IMR-90 (cell line): ENCODE measurements around the gene ZNF692. TPM values are rescaled to one million over a fixed set of nuclear protein-coding genes. Genes with fewer than 3 reads are reported as not detected.

Source experiments
- ATAC-seq: fragments of 200-7000 bp; cut with Tn5 transposase; 2 replicates; pipeline ENCODE4 v1.9.1; 2020; ENCODE audit warnings: low read depth, mild to moderate bottlenecking, moderate library complexity
- BruUV-seq: library from RNA; stranded (reverse); fragments of 400-500 nt; replicated peaks from 2 replicates; lab custom pipeline; 2021; lab: Mats Ljungman, UMichigan
- CTCF ChIA-PET: fragments of 300-600 bp; formaldehyde crosslinking; extraction: SDS; loops from one replicate; lab custom pipeline; 2021; ENCODE audit warnings: antibody characterized with exemption; lab: Yijun Ruan, JAX
- POLR2A ChIA-PET: fragments of 300-600 bp; sonication (Branson Sonifier 250); formaldehyde crosslinking; loops from one replicate; lab custom pipeline; 2022; ENCODE audit warnings: antibody characterized with exemption; ENCODE audit not compliant: unreplicated experiment; lab: Charles Lee
- DNase-seq: peaks from one replicate; pipeline ENCODE4 v3.0.0; 2013
- H2AFZ ChIP-seq: replicated peaks from 2 replicates; pipeline ENCODE3; 2013; ENCODE audit warnings: low read length, mild to moderate bottlenecking; ENCODE audit not compliant: poor library complexity
- H2AK5ac ChIP-seq: 2 replicates; pipeline ENCODE4 v1.6.1; 2013; ENCODE audit warnings: low read depth, low read length, inconsistent platforms
- H2AK9ac ChIP-seq: replicated peaks from 2 replicates; pipeline ENCODE3; 2013; ENCODE audit warnings: mild to moderate bottlenecking, low read depth, low read length, moderate library complexity; ENCODE audit not compliant: poor library complexity
- H2BK120ac ChIP-seq: 2 replicates; pipeline ENCODE4 v1.6.1; 2013; ENCODE audit warnings: low read depth, low read length, inconsistent platforms
- H2BK15ac ChIP-seq: 3 replicates; pipeline ENCODE4 v1.6.1; 2013; ENCODE audit warnings: low read depth, low read length, inconsistent platforms
- H2BK20ac ChIP-seq: 2 replicates; pipeline ENCODE4 v1.6.1; 2013; ENCODE audit warnings: low read depth, mild to moderate bottlenecking, inconsistent platforms, low read length, moderate library complexity
- H2BK5ac ChIP-seq: 2 replicates; pipeline ENCODE4 v1.6.1; 2013; ENCODE audit warnings: mild to moderate bottlenecking, low read depth, low read length, inconsistent platforms; ENCODE audit not compliant: poor library complexity, severe bottlenecking
- H3K14ac ChIP-seq: replicated peaks from 2 replicates; pipeline ENCODE4 v1.6.1; 2013; ENCODE audit warnings: low read depth, low read length, inconsistent platforms
- H3K18ac ChIP-seq: 2 replicates; pipeline ENCODE4 v1.6.1; 2013; ENCODE audit warnings: low read depth, low read length, control low read depth
- H3K23ac ChIP-seq: 2 replicates; pipeline ENCODE4 v1.6.1; 2013; ENCODE audit warnings: low read depth, low read length, inconsistent platforms
- H3K27ac ChIP-seq: 2 replicates; pipeline ENCODE4 v1.5.1; 2013; ENCODE audit warnings: mild to moderate bottlenecking, control low read depth, low read length; ENCODE audit not compliant: insufficient read depth
- H3K27me3 ChIP-seq: 2 replicates; pipeline ENCODE4 v1.6.1; 2013; ENCODE audit warnings: low read length; ENCODE audit not compliant: control insufficient read depth, insufficient read depth
- H3K36me3 ChIP-seq: 2 replicates; pipeline ENCODE4 v1.6.1; 2013; ENCODE audit warnings: low read length, mixed read lengths; ENCODE audit not compliant: control insufficient read depth, insufficient read depth
- H3K4ac ChIP-seq: 2 replicates; pipeline ENCODE4 v1.6.1; 2013; ENCODE audit warnings: low read depth, low read length, inconsistent platforms
- H3K4me1 ChIP-seq: 2 replicates; pipeline ENCODE4 v1.6.1; 2013; ENCODE audit warnings: low read length, mixed read lengths; ENCODE audit not compliant: control insufficient read depth, insufficient read depth
- H3K4me2 ChIP-seq: 2 replicates; pipeline ENCODE4 v1.6.1; 2013; ENCODE audit warnings: low read depth, mild to moderate bottlenecking, control low read depth, low read length, moderate library complexity
- H3K4me3 ChIP-seq: 2 replicates; pipeline ENCODE4 v1.5.1; 2013; ENCODE audit warnings: low read depth, mild to moderate bottlenecking, control low read depth, low read length, moderate library complexity; ENCODE audit not compliant: insufficient read depth
- H3K56ac ChIP-seq: 2 replicates; pipeline ENCODE4 v1.6.1; 2013; ENCODE audit warnings: low read length, inconsistent platforms; ENCODE audit not compliant: insufficient read depth; ENCODE audit errors: extremely low read depth
- H3K79me1 ChIP-seq, 2 experiments: 2 replicates each; pipeline ENCODE4 v1.6.1; 2013; ENCODE audit warnings: low read length in 2 of 2, inconsistent platforms in 1 of 2, low read depth in 1 of 2
- H3K9ac ChIP-seq: 2 replicates; pipeline ENCODE4 v1.6.1; 2013; ENCODE audit warnings: low read depth, low read length, control low read depth
- H3K9me1 ChIP-seq: 2 replicates; pipeline ENCODE4 v1.6.1; 2013; ENCODE audit warnings: low read length, inconsistent platforms; ENCODE audit not compliant: insufficient read depth
- H3K9me3 ChIP-seq: 2 replicates; pipeline ENCODE4 v1.6.1; 2013; ENCODE audit warnings: low read length; ENCODE audit not compliant: control insufficient read depth, insufficient read depth
- H4K20me1 ChIP-seq: 2 replicates; pipeline ENCODE4 v1.6.1; 2013; ENCODE audit warnings: low read length, inconsistent platforms; ENCODE audit not compliant: insufficient read depth
- H4K5ac ChIP-seq: 2 replicates; pipeline ENCODE4 v1.6.1; 2013; ENCODE audit warnings: mild to moderate bottlenecking, low read depth, low read length, control low read depth
- H4K8ac ChIP-seq, 2 experiments: 2 replicates each; pipeline ENCODE4 v1.6.1; 2013; ENCODE audit warnings: low read depth in 2 of 2, low read length in 2 of 2, control low read depth in 1 of 2, inconsistent platforms in 1 of 2
- H4K91ac ChIP-seq: 2 replicates; pipeline ENCODE4 v1.6.1; 2013; ENCODE audit warnings: low read depth, low read length, inconsistent platforms; ENCODE audit not compliant: insufficient read depth
- POLR2A ChIP-seq: IDR thresholded peaks from 2 replicates; pipeline ENCODE4 v1.6.1; 2012; ENCODE audit warnings: mild to moderate bottlenecking, low read depth, low read length
- WGBS, 2 experiments: methylation state at CpG; one replicate each; pipeline versions ENCODE4 v1.1.5 to v1.1.7; 2013; ENCODE audit warnings: missing lambda C conversion rate in 2 of 2; ENCODE audit not compliant: insufficient read length in 1 of 2; ENCODE audit errors: extremely low coverage in 2 of 2; 5-methylcytosine and 5-hydroxymethylcytosine counted together
- dilution Hi-C: fragments of 300-500 bp; cut with HindIII; formaldehyde crosslinking; loops from one replicate; pipeline ENCODE4 v1.14.3; 2018; ENCODE audit warnings: low sequenced_read_pairs; ENCODE audit not compliant: unreplicated experiment
- in situ Hi-C: fragments of 300-500 bp; cut with MboI; formaldehyde crosslinking; loops from 3 replicates; pipeline ENCODE4 v1.14.3; 2019; ENCODE audit warnings: low sequenced_read_pairs, inconsistent platforms, mixed read lengths
- intact Hi-C: fragments of 100-400 bp; cut with micrococcal nuclease; formaldehyde crosslinking; loops from 2 replicates; pipeline ENCODE4 v1.10.0; 2022
- polyA plus RNA-seq, 3 experiments: library from polyadenylated mRNA; depleted of rRNA; stranded (reverse); fragments of >200 nt; gene quantifications; 2 replicates each; pipeline ENCODE4 v1.2.3, GENCODE V29; 2012; ENCODE audit warnings: low replicate concordance in 1 of 3
- total RNA-seq: library from RNA; depleted of rRNA; stranded (reverse); fragments of >200 nt; gene quantifications from 2 replicates; pipeline ENCODE4 v1.2.3, GENCODE V29; 2012
- TF ChIP-seq, protein P1 (sequence below): fragments of 150-350 bp; IDR thresholded peaks from 2 replicates; pipeline ENCODE4 v1.6.1; 2017; ENCODE audit warnings: mild to moderate bottlenecking, antibody characterized with exemption, low read length, low read depth

ZNF692 gene
- total and polyA plus RNA-seq, 2 of the 4 experiments (the other 2 are of a cell fraction), result 7.3 to 50.4 TPM

DNA sequence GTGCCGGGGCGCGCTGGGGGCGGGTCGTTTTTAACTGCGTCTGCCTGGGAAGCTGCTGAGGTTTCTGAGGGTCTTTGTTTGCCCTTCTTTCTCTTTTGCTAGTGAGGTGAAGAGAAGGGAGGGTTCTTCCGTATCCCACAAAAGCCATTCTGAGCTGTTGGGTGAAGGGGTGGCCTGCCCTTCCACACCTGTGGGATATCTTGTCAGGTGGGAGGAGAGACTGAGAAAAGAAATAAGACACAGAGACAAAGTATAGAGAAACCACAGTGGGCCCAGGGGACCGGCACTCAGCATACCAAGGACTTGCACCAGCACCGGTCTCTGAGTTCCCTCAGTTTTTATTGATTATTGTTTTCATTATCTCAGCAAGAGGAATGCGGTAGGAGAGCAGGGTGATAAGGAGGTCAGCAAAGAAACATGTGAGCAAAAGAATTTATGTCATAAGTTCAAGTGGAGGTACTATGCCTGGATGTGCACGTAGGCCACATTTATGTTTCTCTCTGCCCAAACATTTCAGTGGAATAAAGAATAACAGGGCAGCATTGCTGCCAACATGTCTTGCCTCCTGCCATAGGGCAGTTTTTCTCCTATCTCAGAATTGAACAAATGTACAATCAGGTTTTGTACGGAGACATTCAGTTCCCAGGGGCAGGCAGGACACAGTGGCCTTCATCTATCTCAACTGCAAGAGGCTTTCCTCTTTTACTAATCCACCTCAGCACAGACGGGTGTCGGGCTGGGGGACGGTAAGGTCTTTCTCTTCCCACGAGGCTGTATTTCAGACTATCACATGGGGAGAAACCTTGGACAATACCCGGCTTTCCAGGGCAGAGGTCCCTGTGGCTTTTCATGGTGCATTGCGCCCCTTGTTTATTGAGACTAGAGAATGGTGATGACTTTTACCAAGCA is 48.1 kb upstream of the ZNF692 start:
- DNase-seq (peak; percentile 25), ATAC-seq (peak; percentile 10)
- peak overlapping the region; percentile 95 for H3K4ac ChIP-seq
- peak overlapping the region; percentile 98 for H4K5ac ChIP-seq
- H4K20me1 ChIP-seq, result no peaks in the 10 kb centered on the region
- H2BK15ac ChIP-seq, result peak overlapping the region; percentile 14; the same call in 1 of the 3 replicates
- H2BK20ac ChIP-seq, result no peak overlapping the region
- H2BK120ac ChIP-seq, result peak overlapping the region; percentile 68; the same call in 1 of the 2 replicates
- WGBS, 2 experiments, result 0% methylated on average over 4 of the region's 18 CpGs; no CpG with 5 or more reads in 1 of the 2 experiments
- no peaks in the 10 kb centered on the region for H3K27me3 ChIP-seq
- intact Hi-C loops, result loop anchor here (1.0 kb wide), 1 partner anchor 34 kb away; no protein-coding TSS in a partner anchor
- peak overlapping the region; percentile 97 for H3K14ac ChIP-seq
- H4K8ac ChIP-seq, result peak overlapping the region; percentile 81 to 88
- peak overlapping the region; percentile 91 for H2AFZ ChIP-seq
- no TSS peak for BruUV-seq
- H3K56ac ChIP-seq, result peak overlapping the region; percentile 58
- dilution Hi-C loops, result no loop called here
- H2AK5ac ChIP-seq, result peak overlapping the region; percentile 46; the same call in 1 of the 2 replicates
- no peaks in the 10 kb centered on the region for H3K9me3 ChIP-seq
- H3K4me1 ChIP-seq, result no peaks in the 10 kb centered on the region
- TF ChIP-seq, protein P1, sequence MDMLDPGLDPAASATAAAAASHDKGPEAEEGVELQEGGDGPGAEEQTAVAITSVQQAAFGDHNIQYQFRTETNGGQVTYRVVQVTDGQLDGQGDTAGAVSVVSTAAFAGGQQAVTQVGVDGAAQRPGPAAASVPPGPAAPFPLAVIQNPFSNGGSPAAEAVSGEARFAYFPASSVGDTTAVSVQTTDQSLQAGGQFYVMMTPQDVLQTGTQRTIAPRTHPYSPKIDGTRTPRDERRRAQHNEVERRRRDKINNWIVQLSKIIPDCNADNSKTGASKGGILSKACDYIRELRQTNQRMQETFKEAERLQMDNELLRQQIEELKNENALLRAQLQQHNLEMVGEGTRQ, result no peak
- TF ChIP-seq POLR2A, result peak; percentile 58; the same call in 1 of the 2 replicates
- no peaks in the 10 kb centered on the region for H3K9me1 ChIP-seq
- peak overlapping the region; percentile 98 for H3K18ac ChIP-seq
- peak overlapping the region; percentile 85 for H2BK5ac ChIP-seq
- peak overlapping the region; percentile 99 for H3K4me2 ChIP-seq
- ChIA-PET CTCF (interaction anchor here (0.6 to 1.7 kb wide), 3 partner anchors 16 to 48 kb away, joined by 3 to 4 read pairs (median 3); partner anchors contain the start of gene ZNF692), POLR2A (interaction anchor here (0.6 kb wide), 1 partner anchor 21 kb away, joined by 3 read pairs; no protein-coding TSS in a partner anchor)
- H2AK9ac ChIP-seq, result peak overlapping the region; percentile 91
- peak overlapping the region; percentile 97 for H3K27ac ChIP-seq
- H3K9ac ChIP-seq, result peak overlapping the region; percentile 99
- H3K23ac ChIP-seq, result peak overlapping the region; percentile 83; the same call in 1 of the 2 replicates
- peak overlapping the region; percentile 94 for H4K91ac ChIP-seq
- H3K4me3 ChIP-seq, result peak overlapping the region; percentile 91
- peaks cover 11 to 31% of the 10 kb centered on the region in 2 experiments for H3K79me1 ChIP-seq
- no peaks in the 10 kb centered on the region for H3K36me3 ChIP-seq
- in situ Hi-C loops, result no loop called here
